HEK293 (cell line): Measurements from ENCODE around the gene WRAP73.

Source experiments
- CTCF ChIA-PET: fragments of 350-600 bp; formaldehyde crosslinking; extraction: SDS; loops from one replicate; lab custom pipeline; 2021; ENCODE audit warnings: antibody characterized with exemption; lab: Yijun Ruan, JAX
- POLR2A ChIA-PET: fragments of 300-600 bp; formaldehyde crosslinking; extraction: SDS; loops from one replicate; lab custom pipeline; 2020; ENCODE audit warnings: antibody characterized with exemption, inconsistent platforms; lab: Yijun Ruan, JAX
- H3K27ac ChIP-seq: fragments of 200-500 bp; sonication (Bioruptor generic); 2 replicates; pipeline ENCODE4 v1.5.1; 2014; ENCODE audit warnings: low read depth, low read length, control low read depth, inconsistent platforms; ENCODE audit errors: extremely low read depth
- H3K36me3 ChIP-seq, 2 experiments: fragments of 200-500 bp in 1 of 2; sonication (Bioruptor generic) in 1 of 2; 1 replicate in 1 of 2; 2 replicates in 1 of 2; pipeline ENCODE4 v1.5.1; 2014 to 2017; ENCODE audit warnings: inconsistent platforms in 2 of 2, low read length in 2 of 2; ENCODE audit not compliant: control insufficient read depth in 2 of 2, insufficient read depth in 1 of 2
- H3K4me1 ChIP-seq: fragments of 200-500 bp; sonication (Bioruptor generic); 2 replicates; pipeline ENCODE4 v1.5.1; 2014; ENCODE audit warnings: mild to moderate bottlenecking, low read length, inconsistent platforms; ENCODE audit not compliant: control insufficient read depth, insufficient read depth
- H3K4me3 ChIP-seq: 2 replicates; pipeline ENCODE4 v1.5.1; 2011; ENCODE audit warnings: low read depth, mild to moderate bottlenecking, control low read depth, low read length, moderate library complexity
- H3K9me3 ChIP-seq: fragments of 200-500 bp; sonication (Bioruptor generic); 2 replicates; pipeline ENCODE4 v1.5.1; 2014; ENCODE audit warnings: low read depth, low read length, inconsistent platforms; ENCODE audit not compliant: control insufficient read depth, insufficient read depth
- KLF16 ChIP-seq: fragments of 450-650 bp; formaldehyde crosslinking; IDR thresholded peaks from 2 replicates; pipeline ENCODE4 v1.5.1; 2017; ENCODE audit warnings: missing biosample characterization, missing genetic modification characterization
- PRDM1 ChIP-seq: fragments of 450-650 bp; formaldehyde crosslinking; IDR thresholded peaks from 2 replicates; pipeline ENCODE4; 2016; ENCODE audit warnings: missing biosample characterization, missing genetic modification characterization
- TCF7L2 ChIP-seq: IDR thresholded peaks from 2 replicates; pipeline ENCODE4 v1.6.1; 2011; ENCODE audit warnings: low read depth, mild to moderate bottlenecking, inconsistent platforms, low read length, moderate library complexity, borderline replicate concordance
- TRIM28 ChIP-seq: IDR thresholded peaks from 2 replicates; pipeline ENCODE4 v1.6.1; 2011; ENCODE audit warnings: low read length, control low read depth, borderline replicate concordance
- ZFP41 ChIP-seq: fragments of 450-650 bp; formaldehyde crosslinking; IDR thresholded peaks from 2 replicates; pipeline ENCODE4 v1.5.1; 2016; ENCODE audit warnings: missing biosample characterization, missing genetic modification characterization, borderline replicate concordance
- ZNF157 ChIP-seq: fragments of 450-650 bp; formaldehyde crosslinking; IDR thresholded peaks from 2 replicates; pipeline ENCODE4 v1.5.1; 2016; ENCODE audit warnings: missing biosample characterization, missing genetic modification characterization
- ZNF266 ChIP-seq: fragments of 450-650 bp; formaldehyde crosslinking; IDR thresholded peaks from 2 replicates; pipeline ENCODE4 v1.5.1; 2016; ENCODE audit warnings: missing biosample characterization, missing genetic modification characterization, low read depth
- ZNF354C ChIP-seq: fragments of 450-650 bp; formaldehyde crosslinking; IDR thresholded peaks from 2 replicates; pipeline ENCODE4 v1.5.1; 2016; ENCODE audit warnings: missing biosample characterization, missing genetic modification characterization, low read depth, borderline replicate concordance
- ZNF391 ChIP-seq: fragments of 450-650 bp; formaldehyde crosslinking; IDR thresholded peaks from 2 replicates; pipeline ENCODE4 v1.5.1; 2016; ENCODE audit warnings: low read depth, missing biosample characterization, missing genetic modification characterization, borderline replicate concordance
- ZNF433 ChIP-seq: fragments of 450-650 bp; formaldehyde crosslinking; IDR thresholded peaks from 2 replicates; pipeline ENCODE4 v1.5.1; 2016; ENCODE audit warnings: missing biosample characterization, missing genetic modification characterization, low read depth
- ZNF510 ChIP-seq: fragments of 450-650 bp; formaldehyde crosslinking; IDR thresholded peaks from 2 replicates; pipeline ENCODE4 v1.5.1; 2018; ENCODE audit warnings: mild to moderate bottlenecking, missing genetic modification characterization, missing biosample characterization; ENCODE audit not compliant: insufficient replicate concordance
- ZNF626 ChIP-seq: fragments of 450-650 bp; sonication (Bioruptor Pico); formaldehyde crosslinking; IDR thresholded peaks from 2 replicates; pipeline ENCODE4 v1.5.1; 2018; ENCODE audit warnings: missing biosample characterization, missing genetic modification characterization, inconsistent platforms
- ZNF629 ChIP-seq: fragments of 450-650 bp; formaldehyde crosslinking; IDR thresholded peaks from 2 replicates; pipeline ENCODE4 v1.5.1; 2017; ENCODE audit warnings: missing biosample characterization, missing genetic modification characterization
- ZNF677 ChIP-seq: fragments of 450-650 bp; IDR thresholded peaks from 2 replicates; pipeline ENCODE4 v1.5.0; 2018; ENCODE audit warnings: missing biosample characterization, mild to moderate bottlenecking, missing genetic modification characterization, moderate library complexity
- ZNF777 ChIP-seq: fragments of 450-650 bp; formaldehyde crosslinking; IDR thresholded peaks from 2 replicates; pipeline ENCODE4 v1.5.1; 2017; ENCODE audit warnings: missing biosample characterization, missing genetic modification characterization, borderline replicate concordance
- TF ChIP-seq, protein P1 (sequence below): fragments of 450-650 bp; formaldehyde crosslinking; conservative IDR thresholded peaks from 2 replicates; pipeline ENCODE4 v1.5.1; 2016; ENCODE audit warnings: low read depth, missing biosample characterization, missing genetic modification characterization
- TF ChIP-seq, protein P2 (sequence below): fragments of 450-650 bp; formaldehyde crosslinking; IDR thresholded peaks from 2 replicates; pipeline ENCODE4 v1.5.1; 2016; ENCODE audit warnings: missing biosample characterization, missing genetic modification characterization

WRAP73 gene

GRCh38 chr1:3602375-3602774 lies 47.5 kb downstream of the WRAP73 start:
- no peak overlapping the region for H3K4me3 ChIP-seq
- CTCF ChIA-PET, result interaction anchor here (1.0 to 1.7 kb wide), 3 partner anchors 11 to 37 kb away, joined by 5 to 6 read pairs (median 5); no protein-coding TSS in a partner anchor
- no peak for TF ChIP-seq ZNF626
- no peak for TF ChIP-seq ZNF510 (tag by site-specific recombination)
- TF ChIP-seq, protein P1, sequence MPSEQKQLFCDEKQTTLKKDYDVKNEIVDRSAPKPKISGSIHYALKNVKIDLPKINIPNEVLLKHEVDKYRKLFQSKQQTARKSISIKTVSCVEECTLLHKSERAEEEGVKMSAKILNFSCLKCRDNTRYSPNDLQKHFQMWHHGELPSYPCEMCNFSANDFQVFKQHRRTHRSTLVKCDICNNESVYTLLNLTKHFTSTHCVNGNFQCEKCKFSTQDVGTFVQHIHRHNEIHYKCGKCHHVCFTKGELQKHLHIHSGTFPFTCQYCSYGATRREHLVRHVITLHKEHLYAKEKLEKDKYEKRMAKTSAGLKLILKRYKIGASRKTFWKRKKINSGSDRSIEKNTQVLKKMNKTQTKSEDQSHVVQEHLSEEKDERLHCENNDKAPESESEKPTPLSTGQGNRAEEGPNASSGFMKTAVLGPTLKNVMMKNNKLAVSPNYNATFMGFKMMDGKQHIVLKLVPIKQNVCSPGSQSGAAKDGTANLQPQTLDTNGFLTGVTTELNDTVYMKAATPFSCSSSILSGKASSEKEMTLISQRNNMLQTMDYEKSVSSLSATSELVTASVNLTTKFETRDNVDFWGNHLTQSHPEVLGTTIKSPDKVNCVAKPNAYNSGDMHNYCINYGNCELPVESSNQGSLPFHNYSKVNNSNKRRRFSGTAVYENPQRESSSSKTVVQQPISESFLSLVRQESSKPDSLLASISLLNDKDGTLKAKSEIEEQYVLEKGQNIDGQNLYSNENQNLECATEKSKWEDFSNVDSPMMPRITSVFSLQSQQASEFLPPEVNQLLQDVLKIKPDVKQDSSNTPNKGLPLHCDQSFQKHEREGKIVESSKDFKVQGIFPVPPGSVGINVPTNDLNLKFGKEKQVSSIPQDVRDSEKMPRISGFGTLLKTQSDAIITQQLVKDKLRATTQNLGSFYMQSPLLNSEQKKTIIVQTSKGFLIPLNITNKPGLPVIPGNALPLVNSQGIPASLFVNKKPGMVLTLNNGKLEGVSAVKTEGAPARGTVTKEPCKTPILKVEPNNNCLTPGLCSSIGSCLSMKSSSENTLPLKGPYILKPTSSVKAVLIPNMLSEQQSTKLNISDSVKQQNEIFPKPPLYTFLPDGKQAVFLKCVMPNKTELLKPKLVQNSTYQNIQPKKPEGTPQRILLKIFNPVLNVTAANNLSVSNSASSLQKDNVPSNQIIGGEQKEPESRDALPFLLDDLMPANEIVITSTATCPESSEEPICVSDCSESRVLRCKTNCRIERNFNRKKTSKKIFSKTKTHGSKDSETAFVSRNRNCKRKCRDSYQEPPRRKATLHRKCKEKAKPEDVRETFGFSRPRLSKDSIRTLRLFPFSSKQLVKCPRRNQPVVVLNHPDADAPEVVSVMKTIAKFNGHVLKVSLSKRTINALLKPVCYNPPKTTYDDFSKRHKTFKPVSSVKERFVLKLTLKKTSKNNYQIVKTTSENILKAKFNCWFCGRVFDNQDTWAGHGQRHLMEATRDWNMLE, result no peak
- TF ChIP-seq ZNF391 (tag by site-specific recombination), result no peak
- no peak for TF ChIP-seq ZNF266 (tag by site-specific recombination)
- TF ChIP-seq, protein P2, sequence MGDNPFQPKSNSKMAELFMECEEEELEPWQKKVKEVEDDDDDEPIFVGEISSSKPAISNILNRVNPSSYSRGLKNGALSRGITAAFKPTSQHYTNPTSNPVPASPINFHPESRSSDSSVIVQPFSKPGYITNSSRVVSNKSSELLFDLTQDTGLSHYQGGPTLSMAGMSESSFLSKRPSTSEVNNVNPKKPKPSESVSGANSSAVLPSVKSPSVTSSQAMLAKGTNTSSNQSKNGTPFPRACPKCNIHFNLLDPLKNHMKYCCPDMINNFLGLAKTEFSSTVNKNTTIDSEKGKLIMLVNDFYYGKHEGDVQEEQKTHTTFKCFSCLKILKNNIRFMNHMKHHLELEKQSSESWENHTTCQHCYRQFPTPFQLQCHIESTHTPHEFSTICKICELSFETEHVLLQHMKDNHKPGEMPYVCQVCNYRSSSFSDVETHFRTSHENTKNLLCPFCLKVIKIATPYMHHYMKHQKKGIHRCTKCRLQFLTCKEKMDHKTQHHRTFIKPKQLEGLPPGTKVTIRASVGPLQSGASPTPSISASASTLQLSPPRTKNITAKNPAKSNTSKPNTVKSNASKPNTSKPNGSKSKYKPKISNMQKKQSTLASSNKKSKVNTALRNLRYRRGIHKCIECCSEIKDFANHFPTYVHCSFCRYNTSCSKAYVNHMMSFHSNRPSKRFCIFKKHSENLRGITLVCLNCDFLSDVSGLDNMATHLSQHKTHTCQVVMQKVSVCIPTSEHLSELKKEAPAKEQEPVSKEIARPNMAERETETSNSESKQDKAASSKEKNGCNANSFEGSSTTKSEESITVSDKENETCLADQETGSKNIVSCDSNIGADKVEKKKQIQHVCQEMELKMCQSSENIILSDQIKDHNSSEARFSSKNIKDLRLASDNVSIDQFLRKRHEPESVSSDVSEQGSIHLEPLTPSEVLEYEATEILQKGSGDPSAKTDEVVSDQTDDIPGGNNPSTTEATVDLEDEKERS, result no peak
- no peak for TF ChIP-seq ZFP41 (tag by site-specific recombination)
- TF ChIP-seq KLF16 (tag by site-specific recombination), result no peak
- no peak for TF ChIP-seq ZNF629 (tag by site-specific recombination)
- TF ChIP-seq TCF7L2, result no peak
- no peak for TF ChIP-seq ZNF677 (tag by site-specific recombination)
- no peak for TF ChIP-seq ZNF777
- TF ChIP-seq, all 188 proteins: peak for 0
- H3K9me3 ChIP-seq, result no peaks in the 10 kb centered on the region
- H3K4me1 ChIP-seq, result no peaks in the 10 kb centered on the region
- POLR2A ChIA-PET, result no interaction called here
- no peaks in the 10 kb centered on the region for H3K36me3 ChIP-seq
- no peak overlapping the region for H3K27ac ChIP-seq

- H3K9me3 ChIP-seq, result no peaks in the 10 kb centered on the region
- H3K36me3 ChIP-seq, result no peaks in the 10 kb centered on the region
- ChIA-PET POLR2A (no interaction called here), CTCF (interaction anchor here (1.0 to 1.7 kb wide), 3 partner anchors 10 to 37 kb away, joined by 5 to 6 read pairs (median 5); no protein-coding TSS in a partner anchor)
- TF ChIP-seq ZNF433 (tag by site-specific recombination) (no peak), ZNF157 (no peak), TRIM28 (no peak), ZFP41 (tag by site-specific recombination) (no peak), ZNF677 (tag by site-specific recombination) (no peak), ZNF354C (no peak), PRDM1 (tag by site-specific recombination) (no peak)
- H3K27ac ChIP-seq, result no peak overlapping the region
- no peaks in the 10 kb centered on the region for H3K4me1 ChIP-seq
- no peak overlapping the region for H3K4me3 ChIP-seq
Measured at GRCh38 chr1:3601743-3602142, 48.2 kb downstream of the WRAP73 start.
